ENCODE results near the gene MGRN1.

MGRN1 gene

GRCh38 chr16:4698321-4699045 is 73.9 kb downstream of the MGRN1 start:
- TF ChIP-seq, protein P1, sequence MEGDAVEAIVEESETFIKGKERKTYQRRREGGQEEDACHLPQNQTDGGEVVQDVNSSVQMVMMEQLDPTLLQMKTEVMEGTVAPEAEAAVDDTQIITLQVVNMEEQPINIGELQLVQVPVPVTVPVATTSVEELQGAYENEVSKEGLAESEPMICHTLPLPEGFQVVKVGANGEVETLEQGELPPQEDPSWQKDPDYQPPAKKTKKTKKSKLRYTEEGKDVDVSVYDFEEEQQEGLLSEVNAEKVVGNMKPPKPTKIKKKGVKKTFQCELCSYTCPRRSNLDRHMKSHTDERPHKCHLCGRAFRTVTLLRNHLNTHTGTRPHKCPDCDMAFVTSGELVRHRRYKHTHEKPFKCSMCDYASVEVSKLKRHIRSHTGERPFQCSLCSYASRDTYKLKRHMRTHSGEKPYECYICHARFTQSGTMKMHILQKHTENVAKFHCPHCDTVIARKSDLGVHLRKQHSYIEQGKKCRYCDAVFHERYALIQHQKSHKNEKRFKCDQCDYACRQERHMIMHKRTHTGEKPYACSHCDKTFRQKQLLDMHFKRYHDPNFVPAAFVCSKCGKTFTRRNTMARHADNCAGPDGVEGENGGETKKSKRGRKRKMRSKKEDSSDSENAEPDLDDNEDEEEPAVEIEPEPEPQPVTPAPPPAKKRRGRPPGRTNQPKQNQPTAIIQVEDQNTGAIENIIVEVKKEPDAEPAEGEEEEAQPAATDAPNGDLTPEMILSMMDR (IDR thresholded peaks at IDR 0.05; ENCODE audit: control insufficient read depth, insufficient read depth, low read depth, low read length, missing control alignments) = no peak
- no peak overlapping the region for H3K4me3 ChIP-seq (ENCODE audit: control insufficient read depth, low read depth, low read length)
- no peak for DNase-seq (ENCODE audit: low read depth)

DNA sequence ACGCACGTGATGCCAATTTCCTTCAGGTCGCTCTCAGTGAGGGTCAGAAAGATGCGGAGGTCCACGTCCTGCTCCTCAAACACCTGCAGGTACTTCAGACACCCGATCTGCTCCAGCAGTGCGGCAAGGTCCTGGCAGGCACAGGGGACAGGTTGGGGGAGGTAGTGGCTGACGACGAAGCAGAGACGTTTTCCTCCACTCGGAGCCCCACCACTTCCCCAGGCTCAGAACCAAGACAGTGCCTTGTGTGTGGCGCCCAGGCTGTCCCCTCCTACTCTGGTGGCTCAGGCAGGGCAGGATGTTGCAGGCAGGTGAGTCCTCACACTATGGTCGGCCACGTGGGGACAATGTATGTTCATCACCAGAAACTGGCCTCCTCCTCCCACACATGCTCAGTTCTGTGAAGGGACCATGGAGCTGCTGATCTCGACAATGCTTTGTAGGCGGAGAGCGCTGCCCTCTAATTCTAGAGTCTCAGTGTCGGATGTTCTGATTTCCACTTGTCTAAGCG is 74.5 kb downstream of the MGRN1 start:
- no peak overlapping the region for H3K4me3 ChIP-seq (ENCODE audit: control insufficient read depth, low read depth, low read length)
- DNase-seq (ENCODE audit: low read depth) = no peak
- TF ChIP-seq, protein P1 (IDR thresholded peaks at IDR 0.05; ENCODE audit: control insufficient read depth, insufficient read depth, low read depth, low read length, missing control alignments) = no peak

DNA sequence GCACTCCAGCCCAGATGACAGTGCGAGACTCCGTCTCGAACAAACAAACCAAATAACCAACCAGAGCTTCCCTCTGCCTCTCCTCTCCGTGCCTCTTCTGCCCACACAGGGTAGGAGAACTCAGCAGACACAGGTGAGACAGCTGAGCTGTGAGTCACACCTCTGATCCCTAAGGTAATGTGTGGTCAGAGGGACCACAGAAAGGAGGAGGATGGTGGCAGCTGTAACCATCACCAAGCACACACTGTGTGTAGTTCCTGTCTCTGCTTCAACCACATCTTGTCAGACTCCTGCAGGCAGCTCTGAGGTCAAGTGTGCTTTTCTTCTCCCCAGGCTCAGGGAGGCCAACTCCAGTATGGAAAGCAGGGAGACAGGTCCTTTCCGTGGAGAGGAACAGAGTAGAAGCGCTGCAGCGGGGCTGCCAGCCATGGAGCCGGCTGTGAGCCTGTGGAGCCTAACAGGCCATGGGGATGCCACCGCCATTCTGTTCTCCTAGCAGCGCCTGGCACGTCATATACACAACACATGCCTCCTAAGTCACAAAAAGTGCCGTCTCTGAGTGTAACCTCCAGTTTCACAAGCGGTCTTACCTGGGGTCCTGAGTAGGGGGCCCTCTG is 75.9 kb downstream of the MGRN1 start:
- H3K4me3 ChIP-seq (ENCODE audit: control insufficient read depth, low read depth, low read length) = no peak overlapping the region
- DNase-seq (ENCODE audit: low read depth) = no peak
- TF ChIP-seq, protein P1 (IDR thresholded peaks at IDR 0.05; ENCODE audit: control insufficient read depth, insufficient read depth, low read depth, low read length, missing control alignments) = no peak

DNA sequence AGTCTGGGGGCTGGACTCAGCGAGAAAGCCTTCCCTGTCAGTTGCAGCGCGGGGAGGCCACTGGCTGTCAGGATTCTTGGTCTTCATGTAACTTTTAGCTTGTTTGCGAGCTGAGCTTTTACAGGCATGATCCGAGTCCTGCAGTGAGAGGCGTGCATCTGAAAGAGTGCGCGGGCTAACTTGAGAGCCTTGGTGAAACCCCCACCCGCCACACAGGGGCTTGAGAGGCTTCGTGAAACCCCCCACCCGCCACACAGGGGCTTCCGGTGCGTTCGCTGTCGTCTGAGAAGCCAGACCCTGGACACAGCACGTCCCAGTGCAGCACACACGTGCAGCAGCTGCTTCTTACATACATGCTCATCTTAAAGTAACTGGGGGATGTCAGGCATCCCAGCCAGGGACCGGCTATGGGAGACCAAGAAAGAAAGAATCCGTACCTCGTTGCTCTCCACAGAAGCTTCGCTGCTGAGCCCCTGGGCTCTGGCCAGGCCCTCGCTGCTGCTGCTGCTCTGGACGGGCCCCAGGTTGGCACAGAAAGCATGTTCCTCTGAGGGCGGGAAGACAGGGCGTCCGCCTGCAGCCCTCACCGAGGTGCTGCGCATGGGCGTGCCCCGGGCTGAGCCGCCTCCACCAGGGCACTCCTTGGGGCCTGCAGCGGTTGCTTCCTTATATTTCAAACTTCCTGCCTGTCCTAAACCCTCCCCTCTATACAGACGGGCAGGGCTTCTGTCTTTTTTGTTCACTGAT is 76.5 kb downstream of the MGRN1 start:
- H3K4me3 ChIP-seq (ENCODE audit: control insufficient read depth, low read depth, low read length) = no peak overlapping the region
- TF ChIP-seq, protein P1 (IDR thresholded peaks at IDR 0.05; ENCODE audit: control insufficient read depth, insufficient read depth, low read depth, low read length, missing control alignments) = no peak
- no peak for DNase-seq (ENCODE audit: low read depth)

DNA sequence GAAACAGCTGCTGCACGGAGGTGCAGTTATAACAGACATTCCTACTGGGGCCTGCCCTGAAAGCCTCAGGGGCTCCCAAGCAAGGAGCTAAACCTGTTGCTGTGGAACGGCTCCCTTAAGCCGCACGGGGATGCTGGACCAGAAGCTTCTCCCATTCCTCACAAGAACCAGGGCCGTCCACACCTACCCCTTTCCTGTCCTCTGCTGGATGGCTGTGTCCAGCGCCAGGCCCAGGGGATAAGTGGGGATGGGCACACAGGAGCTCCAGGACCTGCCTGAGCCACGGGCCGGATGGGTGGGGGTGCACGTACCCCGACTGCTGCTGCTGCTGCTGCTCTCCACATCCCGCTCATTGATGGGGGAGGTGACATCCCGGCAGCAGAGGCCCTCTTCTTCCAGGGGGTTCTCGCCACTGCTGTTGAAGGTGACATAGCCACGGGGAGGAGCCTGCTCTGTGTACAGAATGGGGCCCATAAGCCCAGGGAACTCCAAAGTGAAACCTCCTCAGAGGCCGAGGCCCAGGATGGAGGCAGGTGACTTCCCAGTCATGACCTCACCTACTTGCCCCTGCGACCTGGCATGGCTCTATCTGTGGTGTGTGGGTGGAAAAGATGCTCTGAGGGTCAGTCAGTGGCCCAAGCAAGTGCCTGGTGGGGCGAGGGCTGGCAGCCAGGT is 77.3 kb downstream of the MGRN1 start:
- no peak overlapping the region for H3K4me3 ChIP-seq (ENCODE audit: control insufficient read depth, low read depth, low read length)
- no peak for DNase-seq (ENCODE audit: low read depth)
- TF ChIP-seq, protein P1 (IDR thresholded peaks at IDR 0.05; ENCODE audit: control insufficient read depth, insufficient read depth, low read depth, low read length, missing control alignments) = no peak

DNA sequence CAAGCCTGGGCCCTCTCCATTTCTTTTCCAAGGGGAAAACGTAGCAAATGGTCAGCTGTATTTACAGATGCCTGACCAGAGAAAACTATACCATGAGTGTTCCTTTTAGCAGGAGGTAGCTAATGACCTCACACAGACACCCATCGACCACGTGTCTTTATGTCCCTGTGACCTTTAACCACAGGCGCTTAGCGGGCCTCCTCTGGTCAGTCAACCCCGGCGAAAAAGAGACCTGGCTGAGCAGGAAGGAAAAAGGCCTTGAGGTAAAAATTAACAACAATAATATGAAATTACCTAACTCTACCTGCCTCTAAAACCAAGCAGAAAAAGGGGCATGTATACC is 77.8 kb downstream of the MGRN1 start:
- no peak for DNase-seq (ENCODE audit: low read depth)
- TF ChIP-seq, protein P1 (IDR thresholded peaks at IDR 0.05; ENCODE audit: control insufficient read depth, insufficient read depth, low read depth, low read length, missing control alignments) = no peak
- H3K4me3 ChIP-seq (ENCODE audit: control insufficient read depth, low read depth, low read length) = no peak overlapping the region
